HG02943 (cell line): Measurements from ENCODE around the gene LEFTY2.
"Not testable (repeated sequence)": the region's sequence is repeated elsewhere in the genome, so short reads cannot be mapped to it uniquely, and the experiment has no call there.

Experiments used
- ATAC-seq: cut with Tn5 transposase; IDR thresholded peaks from one replicate; pipeline ENCODE4 v1.9.1; 2021; ENCODE audit warnings: mild to moderate bottlenecking, low read depth, moderate library complexity; ENCODE audit not compliant: unreplicated experiment

Gene LEFTY2

GRCh38 chr1:225941187-225941941 lies at the start of gene LEFTY2:
Gene LEFTY2, minus strand, starts transcription at chr1:225941220. Its CDS starts 80 bp downstream, at chr1:225941140.
- no peak for ATAC-seq

- no peak for ATAC-seq
Measured at GRCh38 chr1:225987491-225988316, 46.7 kb upstream of the LEFTY2 start.

GRCh38 chr1:225981714-225982113 lies 40.7 kb upstream of the LEFTY2 start:
- ATAC-seq = no peak

- ATAC-seq = no peak
Measured at GRCh38 chr1:225980005-225980836, 39.2 kb upstream of the LEFTY2 start.

- ATAC-seq = no peak
Measured at GRCh38 chr1:225979421-225979820, 38.4 kb upstream of the LEFTY2 start.

- ATAC-seq = peak; percentile 70
Measured at GRCh38 chr1:225977937-225978748, 37.1 kb upstream of the LEFTY2 start.

GRCh38 chr1:225975146-225975545 lies 34.1 kb upstream of the LEFTY2 start:
- ATAC-seq = not testable (repeated sequence)

- ATAC-seq = no peak
Measured at GRCh38 chr1:225974454-225974853, 33.4 kb upstream of the LEFTY2 start.

- ATAC-seq = no peak
Measured at GRCh38 chr1:225973158-225973557, 32.1 kb upstream of the LEFTY2 start.

GRCh38 chr1:225972344-225973152 lies 31.5 kb upstream of the LEFTY2 start:
- no peak for ATAC-seq

GRCh38 chr1:225970592-225971157 lies 29.7 kb upstream of the LEFTY2 start:
- ATAC-seq = not testable (repeated sequence)

GRCh38 chr1:225969751-225970150 lies 28.7 kb upstream of the LEFTY2 start:
- not testable (repeated sequence) for ATAC-seq

- ATAC-seq = no peak
Measured at GRCh38 chr1:225965231-225965630, 24.2 kb upstream of the LEFTY2 start.

GRCh38 chr1:225963735-225964530 lies 22.9 kb upstream of the LEFTY2 start:
- no peak for ATAC-seq

- no peak for ATAC-seq
Measured at GRCh38 chr1:225962440-225962975, 21.5 kb upstream of the LEFTY2 start.

- no peak for ATAC-seq
Measured at GRCh38 chr1:225961659-225962439, 20.8 kb upstream of the LEFTY2 start.

- ATAC-seq = no peak
Measured at GRCh38 chr1:225958041-225958440, 17.0 kb upstream of the LEFTY2 start.
